H1 (cell line): Measurements from ENCODE around the gene TMEM40.

Experiments used
- BRCA1 ChIP-seq: IDR thresholded peaks from 2 replicates; pipeline ENCODE4 v1.6.1; 2012; ENCODE audit warnings: low read depth, low read length, improper control_type of control experiment
- CTCF ChIP-seq, 3 experiments: IDR thresholded peaks; 1 replicate in 2 of 3; 2 replicates in 1 of 3; pipeline versions ENCODE4 v1.5.1 to v1.6.1; 2011; ENCODE audit warnings: low read length in 3 of 3, mild to moderate bottlenecking in 3 of 3, inconsistent platforms in 2 of 3, low read depth in 1 of 3, moderate library complexity in 1 of 3; ENCODE audit not compliant: insufficient read depth in 1 of 3; ENCODE audit errors: control extremely low read depth in 1 of 3
- EP300 ChIP-seq, 2 experiments: IDR thresholded peaks; 1 replicate in 1 of 2; 2 replicates in 1 of 2; pipeline ENCODE4 v1.6.1; 2011 to 2012; ENCODE audit warnings: low read depth in 2 of 2, low read length in 2 of 2, mild to moderate bottlenecking in 2 of 2, borderline replicate concordance in 1 of 2, inconsistent platforms in 1 of 2, moderate library complexity in 1 of 2
- GTF2F1 ChIP-seq: IDR thresholded peaks from 2 replicates; pipeline ENCODE4 v1.6.1; 2012; ENCODE audit warnings: low read depth, low read length, improper control_type of control experiment, borderline replicate concordance
- POLR2A ChIP-seq, 2 experiments: IDR thresholded peaks; 1 replicate in 1 of 2; 2 replicates in 1 of 2; pipeline ENCODE4 v1.6.1; 2011; ENCODE audit warnings: low read depth in 2 of 2, low read length in 2 of 2, mild to moderate bottlenecking in 2 of 2; ENCODE audit errors: control extremely low read depth in 1 of 2
- TAF1 ChIP-seq: IDR thresholded peaks from 2 replicates; pipeline ENCODE4 v1.6.1; 2011; ENCODE audit warnings: mild to moderate bottlenecking, low read depth, low read length
- TF ChIP-seq, protein P1 (sequence below): IDR thresholded peaks from 2 replicates; pipeline ENCODE4 v1.6.1; 2011; ENCODE audit warnings: low read depth, mild to moderate bottlenecking, low read length; ENCODE audit not compliant: insufficient read depth

GRCh38 chr3:12734960-12735359, 24.1 kb downstream of the TMEM40 start:
- TF ChIP-seq GTF2F1 (no peak), BRCA1 (no peak), CTCF (IDR thresholded peaks at IDR 0.05; ENCODE audit: control extremely low read depth in 1 of 3, insufficient read depth in 1 of 3, low read depth in 1 of 3, low read length in 3 of 3) (no peak), POLR2A (IDR thresholded peaks at IDR 0.05; ENCODE audit: control extremely low read depth in 1 of 2, low read depth in 2 of 2, low read length in 2 of 2) (no peak), TAF1 (no peak), EP300 (IDR thresholded peaks at IDR 0.05; ENCODE audit: borderline replicate concordance in 1 of 2, low read depth in 2 of 2, low read length in 2 of 2) (no peak)
- TF ChIP-seq, protein P1, sequence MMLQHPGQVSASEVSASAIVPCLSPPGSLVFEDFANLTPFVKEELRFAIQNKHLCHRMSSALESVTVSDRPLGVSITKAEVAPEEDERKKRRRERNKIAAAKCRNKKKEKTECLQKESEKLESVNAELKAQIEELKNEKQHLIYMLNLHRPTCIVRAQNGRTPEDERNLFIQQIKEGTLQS = no peak
